Sigmoid colon (tissue), 4 donors: ENCODE measurements around the gene VRK2.

ENCODE experiments used
- CTCF ChIP-seq, 4 experiments: fragments of 450-650 bp in 3 of 4; fragments of 200-600 bp in 1 of 4; IDR thresholded peaks; one replicate each; pipeline ENCODE4 v1.5.1; 2016 to 2019; ENCODE audit warnings: antibody characterized with exemption in 4 of 4, mild to moderate bottlenecking in 3 of 4, moderate library complexity in 2 of 4
- POLR2A ChIP-seq, 2 donors: fragments of 450-650 bp; IDR thresholded peaks; one replicate each; pipeline ENCODE4 v1.6.1; 2016; ENCODE audit warnings: antibody characterized with exemption in 2 of 2, mild to moderate bottlenecking in 2 of 2, moderate library complexity in 2 of 2
- POLR2AphosphoS5 ChIP-seq, 4 donors: sonication (generic); formaldehyde crosslinking; IDR thresholded peaks; one replicate each; pipeline ENCODE4 v1.6.1; 2017; ENCODE audit warnings: antibody characterized with exemption in 4 of 4

GRCh38 chr2:58089081-58089480 lies 42.5 kb downstream of the VRK2 start:
- no peak for TF ChIP-seq POLR2AphosphoS5 (IDR thresholded peaks at IDR 0.05)
- TF ChIP-seq CTCF (IDR thresholded peaks at IDR 0.05), result no peak
- no peak for TF ChIP-seq POLR2A (IDR thresholded peaks at IDR 0.05)
